ENCODE results near the gene PLTP. TPM values are rescaled to one million over a fixed set of nuclear protein-coding genes. Genes with fewer than 3 reads are reported as not detected.

The PLTP gene
- total RNA-seq, 1 donor from 2014 or later: 162 TPM

DNA sequence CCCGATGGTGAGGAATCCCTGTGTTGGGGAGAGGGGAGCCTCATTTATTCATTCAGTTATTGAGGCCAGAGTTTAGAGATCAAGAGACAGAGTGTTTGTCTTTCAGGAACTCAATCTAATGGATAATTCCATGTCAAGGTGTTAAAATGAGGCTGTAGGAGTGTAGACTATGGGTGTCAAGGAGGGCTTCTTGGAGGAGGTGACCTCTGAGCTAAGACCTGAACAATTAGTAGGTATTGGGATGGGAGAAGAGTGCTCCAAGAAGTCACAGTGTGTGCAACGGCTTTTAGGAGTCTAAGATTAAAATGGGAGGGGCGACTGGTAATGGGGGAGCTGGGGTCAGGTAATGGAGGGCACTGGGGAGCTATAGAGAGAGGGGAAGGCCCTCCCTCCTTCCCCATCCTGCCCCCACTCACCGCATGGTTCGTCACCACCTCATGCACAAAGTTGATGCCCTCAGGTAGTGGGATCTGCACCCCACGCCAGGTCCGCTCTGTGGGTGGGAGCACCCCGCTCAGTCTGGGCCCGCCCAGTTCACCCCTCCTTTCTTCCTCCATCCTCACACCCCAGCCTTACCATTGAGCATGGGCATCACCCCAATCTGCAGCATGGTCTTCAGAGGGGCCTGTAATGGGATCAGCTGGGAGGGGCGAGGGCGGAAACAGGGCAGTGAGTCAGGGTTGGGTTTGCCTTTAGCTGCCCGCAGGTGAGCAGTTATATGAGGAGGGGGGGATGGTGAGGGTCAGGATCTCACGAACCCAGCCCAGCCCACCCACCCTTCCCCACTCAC lies 12.7 kb downstream of the PLTP start:
- no peak overlapping the region for H3K4me3 ChIP-seq (ENCODE audit: insufficient read depth, low read depth, low read length)
- Mint-ChIP-seq H3K4me3 (ENCODE audit: unreplicated experiment) (no peak overlapping the region), H3K36me3 (ENCODE audit: low read depth, unreplicated experiment) (peaks cover 22% of the 10 kb centered on the region)

DNA sequence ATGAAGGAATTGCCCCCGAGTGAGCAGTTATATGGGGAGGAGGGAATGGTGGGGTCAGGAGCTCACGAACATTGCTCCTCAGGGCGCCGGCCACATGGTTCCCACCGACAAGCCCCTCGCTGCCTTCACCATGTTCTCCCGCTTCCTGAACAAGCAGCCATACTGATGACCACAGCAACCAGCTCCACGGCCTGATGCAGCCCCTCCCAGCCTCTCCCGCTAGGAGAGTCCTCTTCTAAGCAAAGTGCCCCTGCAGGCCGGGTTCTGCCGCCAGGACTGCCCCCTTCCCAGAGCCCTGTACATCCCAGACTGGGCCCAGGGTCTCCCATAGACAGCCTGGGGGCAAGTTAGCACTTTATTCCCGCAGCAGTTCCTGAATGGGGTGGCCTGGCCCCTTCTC lies 13.7 kb downstream of the PLTP start:
- Histone ChIP-seq H3K9ac (ENCODE audit: low read length) (no peak overlapping the region), H2AFZ (ENCODE audit: low read depth, low read length) (no peak overlapping the region), H3K79me2 (ENCODE audit: insufficient read depth, low read length) (no peaks in the 10 kb centered on the region), H3K9me3 (ENCODE audit: insufficient read depth, low read depth, low read length) (no peaks in the 10 kb centered on the region), H3K36me3 (ENCODE audit: insufficient read depth, low read length) (peaks cover 10% of the 10 kb centered on the region), H3K4me1 (ENCODE audit: insufficient read depth, low read length) (no peaks in the 10 kb centered on the region), H3K4me2 (ENCODE audit: low read length) (no peak overlapping the region), H3K4me3 (ENCODE audit: insufficient read depth, low read depth, low read length) (no peak overlapping the region), H3K27me3 (ENCODE audit: insufficient read depth, low read length) (no peaks in the 10 kb centered on the region), H4K20me1 (ENCODE audit: insufficient read depth, low read length) (peaks cover 5% of the 10 kb centered on the region), H3K27ac (ENCODE audit: low read depth, low read length) (no peak overlapping the region)
- no peaks in the 10 kb centered on the region for H3K4me1 Mint-ChIP-seq (ENCODE audit: low read depth, unreplicated experiment)
- DNase-seq (ENCODE audit: low read depth) (no peak), FAIRE-seq (no peak)
- no peaks in the 10 kb centered on the region for H3K27me3 Mint-ChIP-seq (ENCODE audit: low read depth, unreplicated experiment)
- no peaks in the 10 kb centered on the region for H3K9me3 Mint-ChIP-seq (ENCODE audit: unreplicated experiment)
- peaks cover 27% of the 10 kb centered on the region for H3K36me3 Mint-ChIP-seq (ENCODE audit: low read depth, unreplicated experiment)
- no peak overlapping the region for H3K27ac Mint-ChIP-seq (ENCODE audit: unreplicated experiment)
- no peak for TF ChIP-seq EZH2 (IDR thresholded peaks at IDR 0.05; ENCODE audit: insufficient read depth, low read length)
- TF ChIP-seq, protein P1, sequence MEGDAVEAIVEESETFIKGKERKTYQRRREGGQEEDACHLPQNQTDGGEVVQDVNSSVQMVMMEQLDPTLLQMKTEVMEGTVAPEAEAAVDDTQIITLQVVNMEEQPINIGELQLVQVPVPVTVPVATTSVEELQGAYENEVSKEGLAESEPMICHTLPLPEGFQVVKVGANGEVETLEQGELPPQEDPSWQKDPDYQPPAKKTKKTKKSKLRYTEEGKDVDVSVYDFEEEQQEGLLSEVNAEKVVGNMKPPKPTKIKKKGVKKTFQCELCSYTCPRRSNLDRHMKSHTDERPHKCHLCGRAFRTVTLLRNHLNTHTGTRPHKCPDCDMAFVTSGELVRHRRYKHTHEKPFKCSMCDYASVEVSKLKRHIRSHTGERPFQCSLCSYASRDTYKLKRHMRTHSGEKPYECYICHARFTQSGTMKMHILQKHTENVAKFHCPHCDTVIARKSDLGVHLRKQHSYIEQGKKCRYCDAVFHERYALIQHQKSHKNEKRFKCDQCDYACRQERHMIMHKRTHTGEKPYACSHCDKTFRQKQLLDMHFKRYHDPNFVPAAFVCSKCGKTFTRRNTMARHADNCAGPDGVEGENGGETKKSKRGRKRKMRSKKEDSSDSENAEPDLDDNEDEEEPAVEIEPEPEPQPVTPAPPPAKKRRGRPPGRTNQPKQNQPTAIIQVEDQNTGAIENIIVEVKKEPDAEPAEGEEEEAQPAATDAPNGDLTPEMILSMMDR (IDR thresholded peaks at IDR 0.05; ENCODE audit: insufficient read depth, low read depth, low read length): no peak
- no peak overlapping the region for H3K4me3 Mint-ChIP-seq (ENCODE audit: unreplicated experiment)

More for the DNA sequence above, 12.7 kb downstream of the PLTP start:
- H3K79me2 ChIP-seq (ENCODE audit: insufficient read depth, low read length): no peaks in the 10 kb centered on the region
- DNase-seq (ENCODE audit: low read depth) (no peak), FAIRE-seq (no peak)
- H3K9ac ChIP-seq (ENCODE audit: low read length): no peak overlapping the region
- no peaks in the 10 kb centered on the region for H3K27me3 ChIP-seq (ENCODE audit: insufficient read depth, low read length)
- no peak overlapping the region for H3K27ac ChIP-seq (ENCODE audit: low read depth, low read length)
- no peak overlapping the region for H2AFZ ChIP-seq (ENCODE audit: low read depth, low read length)
- H3K4me2 ChIP-seq (ENCODE audit: low read length): no peak overlapping the region
- no peaks in the 10 kb centered on the region for H3K4me1 ChIP-seq (ENCODE audit: insufficient read depth, low read length)
- H3K27ac Mint-ChIP-seq (ENCODE audit: unreplicated experiment): no peak overlapping the region
- H3K27me3 Mint-ChIP-seq (ENCODE audit: low read depth, unreplicated experiment): no peaks in the 10 kb centered on the region
- TF ChIP-seq EZH2 (IDR thresholded peaks at IDR 0.05; ENCODE audit: insufficient read depth, low read length): no peak
- TF ChIP-seq, protein P1 (IDR thresholded peaks at IDR 0.05; ENCODE audit: insufficient read depth, low read depth, low read length): no peak
- H4K20me1 ChIP-seq (ENCODE audit: insufficient read depth, low read length): peaks cover 5% of the 10 kb centered on the region
- H3K4me1 Mint-ChIP-seq (ENCODE audit: low read depth, unreplicated experiment): no peaks in the 10 kb centered on the region
- H3K36me3 ChIP-seq (ENCODE audit: insufficient read depth, low read length): peaks cover 10% of the 10 kb centered on the region
- H3K9me3 Mint-ChIP-seq (ENCODE audit: unreplicated experiment): no peaks in the 10 kb centered on the region
- no peaks in the 10 kb centered on the region for H3K9me3 ChIP-seq (ENCODE audit: insufficient read depth, low read depth, low read length)

DNA sequence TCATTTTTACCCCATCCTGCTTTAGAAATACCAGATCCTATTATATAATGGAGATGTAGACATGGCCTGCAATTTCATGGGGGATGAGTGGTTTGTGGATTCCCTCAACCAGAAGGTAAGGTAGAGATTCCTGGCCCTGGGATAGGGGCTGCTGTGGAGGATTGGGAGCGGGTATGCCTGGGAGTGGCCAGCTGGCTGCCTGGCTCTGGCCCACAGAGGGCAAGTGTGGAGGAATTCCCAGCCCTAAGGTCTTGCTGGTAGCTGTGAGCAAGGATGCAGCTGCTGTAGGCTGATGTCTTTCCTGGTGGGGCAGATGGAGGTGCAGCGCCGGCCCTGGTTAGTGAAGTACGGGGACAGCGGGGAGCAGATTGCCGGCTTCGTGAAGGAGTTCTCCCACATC lies 14.3 kb downstream of the PLTP start:
- Histone ChIP-seq H3K9me3 (ENCODE audit: insufficient read depth, low read depth, low read length) (no peaks in the 10 kb centered on the region), H3K4me3 (ENCODE audit: insufficient read depth, low read depth, low read length) (no peak overlapping the region), H3K27me3 (ENCODE audit: insufficient read depth, low read length) (no peaks in the 10 kb centered on the region), H3K9ac (ENCODE audit: low read length) (no peak overlapping the region), H3K79me2 (ENCODE audit: insufficient read depth, low read length) (no peaks in the 10 kb centered on the region), H4K20me1 (ENCODE audit: insufficient read depth, low read length) (peaks cover 8% of the 10 kb centered on the region), H3K27ac (ENCODE audit: low read depth, low read length) (no peak overlapping the region), H3K36me3 (ENCODE audit: insufficient read depth, low read length) (peaks cover 10% of the 10 kb centered on the region), H3K4me2 (ENCODE audit: low read length) (no peak overlapping the region), H3K4me1 (ENCODE audit: insufficient read depth, low read length) (peaks cover 4% of the 10 kb centered on the region), H2AFZ (ENCODE audit: low read depth, low read length) (no peak overlapping the region)
- FAIRE-seq: no peak
- Mint-ChIP-seq H3K27ac (ENCODE audit: unreplicated experiment) (no peak overlapping the region), H3K9me3 (ENCODE audit: unreplicated experiment) (no peaks in the 10 kb centered on the region), H3K27me3 (ENCODE audit: low read depth, unreplicated experiment) (no peaks in the 10 kb centered on the region), H3K4me1 (ENCODE audit: low read depth, unreplicated experiment) (no peaks in the 10 kb centered on the region), H3K4me3 (ENCODE audit: unreplicated experiment) (no peak overlapping the region), H3K36me3 (ENCODE audit: low read depth, unreplicated experiment) (peaks cover 29% of the 10 kb centered on the region)
- DNase-seq (ENCODE audit: low read depth): no peak
- TF ChIP-seq EZH2 (IDR thresholded peaks at IDR 0.05; ENCODE audit: insufficient read depth, low read length): no peak
- TF ChIP-seq, protein P1 (IDR thresholded peaks at IDR 0.05; ENCODE audit: insufficient read depth, low read depth, low read length): no peak

Data from astrocyte (in vitro differentiated cells and primary cell).